IMR-90 (cell line): Measurements from ENCODE around the gene JPH3. TPM values are rescaled to one million over a fixed set of nuclear protein-coding genes. Genes with fewer than 3 reads are reported as not detected.

Experiments
- ATAC-seq: fragments of 200-7000 bp; cut with Tn5 transposase; 2 replicates; pipeline ENCODE4 v1.9.1; 2020; ENCODE audit warnings: low read depth, mild to moderate bottlenecking, moderate library complexity
- BruUV-seq: library from RNA; stranded (reverse); fragments of 400-500 nt; replicated peaks from 2 replicates; lab custom pipeline; 2021; lab: Mats Ljungman, UMichigan
- CTCF ChIA-PET: fragments of 300-600 bp; formaldehyde crosslinking; extraction: SDS; loops from one replicate; lab custom pipeline; 2021; ENCODE audit warnings: antibody characterized with exemption; lab: Yijun Ruan, JAX
- POLR2A ChIA-PET: fragments of 300-600 bp; sonication (Branson Sonifier 250); formaldehyde crosslinking; loops from one replicate; lab custom pipeline; 2022; ENCODE audit warnings: antibody characterized with exemption; ENCODE audit not compliant: unreplicated experiment; lab: Charles Lee
- DNase-seq: peaks from one replicate; pipeline ENCODE4 v3.0.0; 2013
- H2AFZ ChIP-seq: replicated peaks from 2 replicates; pipeline ENCODE3; 2013; ENCODE audit warnings: low read length, mild to moderate bottlenecking; ENCODE audit not compliant: poor library complexity
- H2AK5ac ChIP-seq: 2 replicates; pipeline ENCODE4 v1.6.1; 2013; ENCODE audit warnings: low read depth, low read length, inconsistent platforms
- H2AK9ac ChIP-seq: replicated peaks from 2 replicates; pipeline ENCODE3; 2013; ENCODE audit warnings: mild to moderate bottlenecking, low read depth, low read length, moderate library complexity; ENCODE audit not compliant: poor library complexity
- H2BK120ac ChIP-seq: 2 replicates; pipeline ENCODE4 v1.6.1; 2013; ENCODE audit warnings: low read depth, low read length, inconsistent platforms
- H2BK15ac ChIP-seq: 3 replicates; pipeline ENCODE4 v1.6.1; 2013; ENCODE audit warnings: low read depth, low read length, inconsistent platforms
- H2BK20ac ChIP-seq: 2 replicates; pipeline ENCODE4 v1.6.1; 2013; ENCODE audit warnings: low read depth, mild to moderate bottlenecking, inconsistent platforms, low read length, moderate library complexity
- H2BK5ac ChIP-seq: 2 replicates; pipeline ENCODE4 v1.6.1; 2013; ENCODE audit warnings: mild to moderate bottlenecking, low read depth, low read length, inconsistent platforms; ENCODE audit not compliant: poor library complexity, severe bottlenecking
- H3K14ac ChIP-seq: replicated peaks from 2 replicates; pipeline ENCODE4 v1.6.1; 2013; ENCODE audit warnings: low read depth, low read length, inconsistent platforms
- H3K18ac ChIP-seq: 2 replicates; pipeline ENCODE4 v1.6.1; 2013; ENCODE audit warnings: low read depth, low read length, control low read depth
- H3K23ac ChIP-seq: 2 replicates; pipeline ENCODE4 v1.6.1; 2013; ENCODE audit warnings: low read depth, low read length, inconsistent platforms
- H3K27ac ChIP-seq: 2 replicates; pipeline ENCODE4 v1.5.1; 2013; ENCODE audit warnings: mild to moderate bottlenecking, control low read depth, low read length; ENCODE audit not compliant: insufficient read depth
- H3K27me3 ChIP-seq: 2 replicates; pipeline ENCODE4 v1.6.1; 2013; ENCODE audit warnings: low read length; ENCODE audit not compliant: control insufficient read depth, insufficient read depth
- H3K36me3 ChIP-seq: 2 replicates; pipeline ENCODE4 v1.6.1; 2013; ENCODE audit warnings: low read length, mixed read lengths; ENCODE audit not compliant: control insufficient read depth, insufficient read depth
- H3K4ac ChIP-seq: 2 replicates; pipeline ENCODE4 v1.6.1; 2013; ENCODE audit warnings: low read depth, low read length, inconsistent platforms
- H3K4me1 ChIP-seq: 2 replicates; pipeline ENCODE4 v1.6.1; 2013; ENCODE audit warnings: low read length, mixed read lengths; ENCODE audit not compliant: control insufficient read depth, insufficient read depth
- H3K4me2 ChIP-seq: 2 replicates; pipeline ENCODE4 v1.6.1; 2013; ENCODE audit warnings: low read depth, mild to moderate bottlenecking, control low read depth, low read length, moderate library complexity
- H3K4me3 ChIP-seq: 2 replicates; pipeline ENCODE4 v1.5.1; 2013; ENCODE audit warnings: low read depth, mild to moderate bottlenecking, control low read depth, low read length, moderate library complexity; ENCODE audit not compliant: insufficient read depth
- H3K56ac ChIP-seq: 2 replicates; pipeline ENCODE4 v1.6.1; 2013; ENCODE audit warnings: low read length, inconsistent platforms; ENCODE audit not compliant: insufficient read depth; ENCODE audit errors: extremely low read depth
- H3K79me1 ChIP-seq, 2 experiments: 2 replicates each; pipeline ENCODE4 v1.6.1; 2013; ENCODE audit warnings: low read length in 2 of 2, inconsistent platforms in 1 of 2, low read depth in 1 of 2
- H3K9ac ChIP-seq: 2 replicates; pipeline ENCODE4 v1.6.1; 2013; ENCODE audit warnings: low read depth, low read length, control low read depth
- H3K9me1 ChIP-seq: 2 replicates; pipeline ENCODE4 v1.6.1; 2013; ENCODE audit warnings: low read length, inconsistent platforms; ENCODE audit not compliant: insufficient read depth
- H3K9me3 ChIP-seq: 2 replicates; pipeline ENCODE4 v1.6.1; 2013; ENCODE audit warnings: low read length; ENCODE audit not compliant: control insufficient read depth, insufficient read depth
- H4K20me1 ChIP-seq: 2 replicates; pipeline ENCODE4 v1.6.1; 2013; ENCODE audit warnings: low read length, inconsistent platforms; ENCODE audit not compliant: insufficient read depth
- H4K5ac ChIP-seq: 2 replicates; pipeline ENCODE4 v1.6.1; 2013; ENCODE audit warnings: mild to moderate bottlenecking, low read depth, low read length, control low read depth
- H4K8ac ChIP-seq, 2 experiments: 2 replicates each; pipeline ENCODE4 v1.6.1; 2013; ENCODE audit warnings: low read depth in 2 of 2, low read length in 2 of 2, control low read depth in 1 of 2, inconsistent platforms in 1 of 2
- H4K91ac ChIP-seq: 2 replicates; pipeline ENCODE4 v1.6.1; 2013; ENCODE audit warnings: low read depth, low read length, inconsistent platforms; ENCODE audit not compliant: insufficient read depth
- BHLHE40 ChIP-seq: fragments of 150-350 bp; IDR thresholded peaks from 2 replicates; pipeline ENCODE4 v1.6.1; 2016; ENCODE audit warnings: mild to moderate bottlenecking, low read depth, low read length
- CEBPB ChIP-seq: IDR thresholded peaks from 2 replicates; pipeline ENCODE4 v1.6.1; 2012; ENCODE audit warnings: low read depth, low read length, improper control_type of control experiment
- CHD1 ChIP-seq: IDR thresholded peaks from 2 replicates; pipeline ENCODE4 v1.6.1; 2012; ENCODE audit warnings: low read depth, low read length, improper control_type of control experiment
- FOS ChIP-seq: fragments of 150-350 bp; IDR thresholded peaks from 2 replicates; pipeline ENCODE4 v1.6.1; 2016; ENCODE audit warnings: low read depth, low read length
- MAFK ChIP-seq: IDR thresholded peaks from 2 replicates; pipeline ENCODE4 v1.6.1; 2012; ENCODE audit warnings: low read depth, low read length, improper control_type of control experiment
- MAZ ChIP-seq: IDR thresholded peaks from 2 replicates; pipeline ENCODE4 v1.6.1; 2012; ENCODE audit warnings: low read depth, mild to moderate bottlenecking, low read length, improper control_type of control experiment, moderate library complexity, borderline replicate concordance
- MXI1 ChIP-seq: IDR thresholded peaks from 2 replicates; pipeline ENCODE4 v1.6.1; 2012; ENCODE audit warnings: low read depth, mild to moderate bottlenecking, low read length, moderate library complexity, borderline replicate concordance
- NFE2L2 ChIP-seq: fragments of 150-350 bp; IDR thresholded peaks from 2 replicates; pipeline ENCODE4 v1.6.1; 2016; ENCODE audit warnings: low read depth, mild to moderate bottlenecking, low read length
- POLR2A ChIP-seq: IDR thresholded peaks from 2 replicates; pipeline ENCODE4 v1.6.1; 2012; ENCODE audit warnings: mild to moderate bottlenecking, low read depth, low read length
- RAD21 ChIP-seq: IDR thresholded peaks from 2 replicates; pipeline ENCODE4 v1.6.1; 2012; ENCODE audit warnings: low read length, improper control_type of control experiment
- RCOR1 ChIP-seq: IDR thresholded peaks from 2 replicates; pipeline ENCODE4 v1.6.1; 2012; ENCODE audit warnings: mild to moderate bottlenecking, low read length, improper control_type of control experiment; ENCODE audit not compliant: insufficient replicate concordance
- RFX5 ChIP-seq: IDR thresholded peaks from 2 replicates; pipeline ENCODE4 v1.8.0; 2012; ENCODE audit warnings: low read depth, mild to moderate bottlenecking, low read length, moderate library complexity
- SMC3 ChIP-seq: fragments of 150-350 bp; IDR thresholded peaks from 2 replicates; pipeline ENCODE4 v1.6.1; 2016; ENCODE audit warnings: low read depth, mild to moderate bottlenecking, antibody characterized with exemption, low read length, moderate library complexity
- WGBS, 2 experiments: methylation state at CpG; one replicate each; pipeline versions ENCODE4 v1.1.5 to v1.1.7; 2013; ENCODE audit warnings: missing lambda C conversion rate in 2 of 2; ENCODE audit not compliant: insufficient read length in 1 of 2; ENCODE audit errors: extremely low coverage in 2 of 2; 5-methylcytosine and 5-hydroxymethylcytosine counted together
- dilution Hi-C: fragments of 300-500 bp; cut with HindIII; formaldehyde crosslinking; loops from one replicate; pipeline ENCODE4 v1.14.3; 2018; ENCODE audit warnings: low sequenced_read_pairs; ENCODE audit not compliant: unreplicated experiment
- in situ Hi-C: fragments of 300-500 bp; cut with MboI; formaldehyde crosslinking; loops from 3 replicates; pipeline ENCODE4 v1.14.3; 2019; ENCODE audit warnings: low sequenced_read_pairs, inconsistent platforms, mixed read lengths
- intact Hi-C: fragments of 100-400 bp; cut with micrococcal nuclease; formaldehyde crosslinking; loops from 2 replicates; pipeline ENCODE4 v1.10.0; 2022
- polyA plus RNA-seq, 3 experiments: library from polyadenylated mRNA; depleted of rRNA; stranded (reverse); fragments of >200 nt; gene quantifications; 2 replicates each; pipeline ENCODE4 v1.2.3, GENCODE V29; 2012; ENCODE audit warnings: low replicate concordance in 1 of 3
- total RNA-seq: library from RNA; depleted of rRNA; stranded (reverse); fragments of >200 nt; gene quantifications from 2 replicates; pipeline ENCODE4 v1.2.3, GENCODE V29; 2012
- TF ChIP-seq, protein P1 (sequence below): fragments of 150-350 bp; IDR thresholded peaks from 2 replicates; pipeline ENCODE4 v1.6.1; 2017; ENCODE audit warnings: mild to moderate bottlenecking, antibody characterized with exemption, low read length, low read depth
- TF ChIP-seq, protein P2 (sequence below): fragments of 150-350 bp; IDR thresholded peaks from 2 replicates; pipeline ENCODE4 v1.6.1; 2016; ENCODE audit warnings: low read depth, mild to moderate bottlenecking, low read length, moderate library complexity, borderline replicate concordance
- TF ChIP-seq, protein P3 (sequence below): conservative IDR thresholded peaks from 2 replicates; pipeline ENCODE4 v1.5.1; 2012; ENCODE audit warnings: mild to moderate bottlenecking, low read depth, low read length, improper control_type of control experiment

JPH3 gene
- total and polyA plus RNA-seq, 2 of the 4 experiments (the other 2 are of a cell fraction) = 0.03 TPM; not detected in 1

DNA sequence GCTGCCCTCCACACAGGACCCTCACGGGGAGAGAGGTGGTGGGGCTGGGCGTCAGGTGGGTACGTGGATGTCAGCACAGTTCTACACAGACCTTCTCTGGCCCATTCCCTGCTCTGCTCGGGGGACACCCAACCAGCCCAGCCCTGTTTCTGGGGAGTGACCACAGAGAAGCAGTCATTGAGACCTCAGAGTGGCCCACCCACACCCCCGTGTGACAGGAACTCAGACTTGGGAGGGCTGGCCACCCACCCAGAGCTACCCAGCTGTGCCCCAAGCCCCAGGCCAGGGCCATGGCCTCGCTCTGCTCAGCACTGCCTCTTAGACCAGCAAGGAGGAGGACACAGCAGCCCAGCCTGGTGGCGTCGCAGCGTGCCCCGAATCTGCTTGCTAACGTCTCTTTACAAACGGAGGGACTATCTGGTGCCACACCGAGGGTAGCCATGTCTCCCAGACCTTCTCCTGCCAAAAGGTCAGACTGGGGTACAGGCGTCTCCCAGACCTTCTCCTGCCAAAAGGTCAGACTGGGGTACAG, 85.8 kb downstream of the JPH3 start:
- H3K36me3 ChIP-seq = no peaks in the 10 kb centered on the region
- H3K4me1 ChIP-seq = no peaks in the 10 kb centered on the region
- ATAC-seq = no peak
- intact Hi-C loops (no loop called here), in situ Hi-C loops (no loop called here), dilution Hi-C loops (no loop called here)
- no peak overlapping the region for H3K27ac ChIP-seq
- CTCF ChIA-PET = no interaction called here
- H3K9me1 ChIP-seq = no peaks in the 10 kb centered on the region
- no peak overlapping the region for H2BK20ac ChIP-seq
- no TSS peak for BruUV-seq
- no peak overlapping the region for H2BK5ac ChIP-seq
- H2BK15ac ChIP-seq = no peak overlapping the region
- no peak overlapping the region for H3K18ac ChIP-seq
- no peak overlapping the region for H2AK5ac ChIP-seq
- H2AK9ac ChIP-seq = no peak overlapping the region
- POLR2A ChIA-PET = no interaction called here
- H2BK120ac ChIP-seq = no peak overlapping the region
- no peak overlapping the region for H4K8ac ChIP-seq
- H3K14ac ChIP-seq = no peak overlapping the region
- WGBS, 2 experiments = 84% methylated on average over 9 of the region's 14 CpGs; no CpG with 5 or more reads in 1 of the 2 experiments
- DNase-seq = no peak
- no peaks in the 10 kb centered on the region for H3K9me3 ChIP-seq
- H3K79me1 ChIP-seq = no peaks in the 10 kb centered on the region
- no peak overlapping the region for H2AFZ ChIP-seq
- no peak overlapping the region for H3K4me3 ChIP-seq
- no peak overlapping the region for H3K23ac ChIP-seq
- no peak overlapping the region for H3K4me2 ChIP-seq
- H4K91ac ChIP-seq = no peak overlapping the region
- no peak overlapping the region for H4K5ac ChIP-seq
- no peak overlapping the region for H3K56ac ChIP-seq
- no peak for TF ChIP-seq MAZ
- no peak for TF ChIP-seq POLR2A
- TF ChIP-seq RFX5 = no peak
- no peak for TF ChIP-seq MXI1
- TF ChIP-seq, protein P1, sequence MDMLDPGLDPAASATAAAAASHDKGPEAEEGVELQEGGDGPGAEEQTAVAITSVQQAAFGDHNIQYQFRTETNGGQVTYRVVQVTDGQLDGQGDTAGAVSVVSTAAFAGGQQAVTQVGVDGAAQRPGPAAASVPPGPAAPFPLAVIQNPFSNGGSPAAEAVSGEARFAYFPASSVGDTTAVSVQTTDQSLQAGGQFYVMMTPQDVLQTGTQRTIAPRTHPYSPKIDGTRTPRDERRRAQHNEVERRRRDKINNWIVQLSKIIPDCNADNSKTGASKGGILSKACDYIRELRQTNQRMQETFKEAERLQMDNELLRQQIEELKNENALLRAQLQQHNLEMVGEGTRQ = no peak
- TF ChIP-seq CHD1 = no peak
- no peak for TF ChIP-seq RAD21
- TF ChIP-seq, protein P2, sequence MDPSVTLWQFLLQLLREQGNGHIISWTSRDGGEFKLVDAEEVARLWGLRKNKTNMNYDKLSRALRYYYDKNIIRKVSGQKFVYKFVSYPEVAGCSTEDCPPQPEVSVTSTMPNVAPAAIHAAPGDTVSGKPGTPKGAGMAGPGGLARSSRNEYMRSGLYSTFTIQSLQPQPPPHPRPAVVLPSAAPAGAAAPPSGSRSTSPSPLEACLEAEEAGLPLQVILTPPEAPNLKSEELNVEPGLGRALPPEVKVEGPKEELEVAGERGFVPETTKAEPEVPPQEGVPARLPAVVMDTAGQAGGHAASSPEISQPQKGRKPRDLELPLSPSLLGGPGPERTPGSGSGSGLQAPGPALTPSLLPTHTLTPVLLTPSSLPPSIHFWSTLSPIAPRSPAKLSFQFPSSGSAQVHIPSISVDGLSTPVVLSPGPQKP = no peak
- TF ChIP-seq FOS = no peak
- TF ChIP-seq, protein P3, sequence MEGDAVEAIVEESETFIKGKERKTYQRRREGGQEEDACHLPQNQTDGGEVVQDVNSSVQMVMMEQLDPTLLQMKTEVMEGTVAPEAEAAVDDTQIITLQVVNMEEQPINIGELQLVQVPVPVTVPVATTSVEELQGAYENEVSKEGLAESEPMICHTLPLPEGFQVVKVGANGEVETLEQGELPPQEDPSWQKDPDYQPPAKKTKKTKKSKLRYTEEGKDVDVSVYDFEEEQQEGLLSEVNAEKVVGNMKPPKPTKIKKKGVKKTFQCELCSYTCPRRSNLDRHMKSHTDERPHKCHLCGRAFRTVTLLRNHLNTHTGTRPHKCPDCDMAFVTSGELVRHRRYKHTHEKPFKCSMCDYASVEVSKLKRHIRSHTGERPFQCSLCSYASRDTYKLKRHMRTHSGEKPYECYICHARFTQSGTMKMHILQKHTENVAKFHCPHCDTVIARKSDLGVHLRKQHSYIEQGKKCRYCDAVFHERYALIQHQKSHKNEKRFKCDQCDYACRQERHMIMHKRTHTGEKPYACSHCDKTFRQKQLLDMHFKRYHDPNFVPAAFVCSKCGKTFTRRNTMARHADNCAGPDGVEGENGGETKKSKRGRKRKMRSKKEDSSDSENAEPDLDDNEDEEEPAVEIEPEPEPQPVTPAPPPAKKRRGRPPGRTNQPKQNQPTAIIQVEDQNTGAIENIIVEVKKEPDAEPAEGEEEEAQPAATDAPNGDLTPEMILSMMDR = no peak
- TF ChIP-seq BHLHE40 = no peak
- no peak for TF ChIP-seq CEBPB
- TF ChIP-seq NFE2L2 = no peak
- TF ChIP-seq MAFK = no peak
- no peak for TF ChIP-seq SMC3
- no peak for TF ChIP-seq RCOR1
- H4K20me1 ChIP-seq = no peaks in the 10 kb centered on the region
- H3K27me3 ChIP-seq = peaks cover 14% of the 10 kb centered on the region; the same call in 1 of the 2 replicates
- no peak overlapping the region for H3K9ac ChIP-seq
- H3K4ac ChIP-seq = no peak overlapping the region
